ENCODE measurements around the gene MRNIP.

- TF ChIP-seq EZH2 (IDR thresholded peaks at IDR 0.05; ENCODE audit: borderline replicate concordance, low read length), result no peak
- TF ChIP-seq CTCF (IDR thresholded peaks at IDR 0.05; ENCODE audit: low read length), result no peak
Observed at GRCh38 chr5:179869641-179870402, 11.2 kb upstream of the MRNIP start.

All from OCI-LY1 (cell line).